Transverse colon (tissue), 3 donors: ENCODE data around the gene AK3.

Experiments
- POLR2A ChIP-seq: fragments of 450-650 bp; IDR thresholded peaks from one replicate; pipeline ENCODE4 v1.6.1; 2016; ENCODE audit warnings: antibody characterized with exemption, mild to moderate bottlenecking, moderate library complexity
- TF ChIP-seq, protein P1 (sequence below), 5 experiments: fragments of 200-600 bp in 3 of 5; fragments of 450-650 bp in 2 of 5; sonication (generic) in 3 of 5; IDR thresholded peaks; 1 replicate in 2 of 5; 2 replicates in 3 of 5; pipeline ENCODE4 v1.5.1; 2016 to 2017; ENCODE audit warnings: antibody characterized with exemption in 5 of 5, inconsistent platforms in 3 of 5, mild to moderate bottlenecking in 2 of 5, moderate library complexity in 1 of 5

DNA sequence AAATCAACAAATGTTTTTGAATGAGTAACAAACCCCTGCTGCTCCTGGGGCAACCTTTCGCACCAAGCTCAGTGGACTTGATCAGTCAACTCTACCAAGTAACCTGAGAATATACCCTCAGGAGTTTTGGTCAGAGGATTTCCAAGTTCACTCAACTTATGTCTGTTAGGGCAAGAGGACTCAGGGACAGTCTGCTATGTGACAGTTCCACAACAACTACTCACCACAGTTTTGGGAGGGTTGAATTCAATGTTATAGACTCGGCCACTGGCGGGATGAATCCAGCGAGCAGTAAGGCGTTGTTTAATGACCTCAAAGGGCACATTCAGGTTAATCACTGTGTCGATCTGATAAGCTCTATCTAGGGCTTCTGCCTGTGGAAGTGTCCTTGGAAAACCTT lies 22.1 kb downstream of the AK3 start:
- TF ChIP-seq, protein P1, sequence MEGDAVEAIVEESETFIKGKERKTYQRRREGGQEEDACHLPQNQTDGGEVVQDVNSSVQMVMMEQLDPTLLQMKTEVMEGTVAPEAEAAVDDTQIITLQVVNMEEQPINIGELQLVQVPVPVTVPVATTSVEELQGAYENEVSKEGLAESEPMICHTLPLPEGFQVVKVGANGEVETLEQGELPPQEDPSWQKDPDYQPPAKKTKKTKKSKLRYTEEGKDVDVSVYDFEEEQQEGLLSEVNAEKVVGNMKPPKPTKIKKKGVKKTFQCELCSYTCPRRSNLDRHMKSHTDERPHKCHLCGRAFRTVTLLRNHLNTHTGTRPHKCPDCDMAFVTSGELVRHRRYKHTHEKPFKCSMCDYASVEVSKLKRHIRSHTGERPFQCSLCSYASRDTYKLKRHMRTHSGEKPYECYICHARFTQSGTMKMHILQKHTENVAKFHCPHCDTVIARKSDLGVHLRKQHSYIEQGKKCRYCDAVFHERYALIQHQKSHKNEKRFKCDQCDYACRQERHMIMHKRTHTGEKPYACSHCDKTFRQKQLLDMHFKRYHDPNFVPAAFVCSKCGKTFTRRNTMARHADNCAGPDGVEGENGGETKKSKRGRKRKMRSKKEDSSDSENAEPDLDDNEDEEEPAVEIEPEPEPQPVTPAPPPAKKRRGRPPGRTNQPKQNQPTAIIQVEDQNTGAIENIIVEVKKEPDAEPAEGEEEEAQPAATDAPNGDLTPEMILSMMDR (IDR thresholded peaks at IDR 0.05), result no peak
- no peak for TF ChIP-seq POLR2A
